CD14-positive monocyte (primary cell): Measurements from ENCODE around the gene SUFU. TPM values are rescaled to one million over a fixed set of nuclear protein-coding genes. Genes with fewer than 3 reads are reported as not detected.

Experiments
- DNase-seq, 3 donors: peaks; one replicate each; pipeline ENCODE4 v3.0.0-alpha.2; 2011 to 2022
- H2AFZ ChIP-seq: 2 replicates; pipeline ENCODE4 v1.6.0; 2012; ENCODE audit warnings: mild to moderate bottlenecking, low read depth, low read length, inconsistent platforms; ENCODE audit not compliant: insufficient read depth, poor library complexity, severe bottlenecking
- H3K27ac ChIP-seq, 2 donors: 1 replicate in 1 of 2; 2 replicates in 1 of 2; pipeline ENCODE4 v1.5.1; 2012 to 2013; ENCODE audit warnings: low read length in 2 of 2, control low read depth in 1 of 2, inconsistent platforms in 1 of 2, low read depth in 1 of 2, mild to moderate bottlenecking in 1 of 2
- H3K27me3 ChIP-seq, 2 donors: one replicate each; pipeline versions ENCODE4 v1.6.0 to v1.6.1; 2011 to 2013; ENCODE audit warnings: low read length in 2 of 2; ENCODE audit not compliant: control insufficient read depth in 2 of 2, insufficient read depth in 2 of 2
- H3K36me3 ChIP-seq, 2 donors: replicated peaks in 1 of 2; 1 replicate in 1 of 2; 2 replicates in 1 of 2; pipeline versions ENCODE4 v1.5.1 to v1.6.1; 2012 to 2013; ENCODE audit warnings: low read length in 2 of 2, control low read depth in 1 of 2, inconsistent platforms in 1 of 2, mild to moderate bottlenecking in 1 of 2; ENCODE audit not compliant: insufficient read depth in 2 of 2, control insufficient read depth in 1 of 2
- H3K4me1 ChIP-seq, 2 donors: 1 replicate in 1 of 2; 2 replicates in 1 of 2; pipeline versions ENCODE4 v1.5.1 to v1.6.1; 2012 to 2013; ENCODE audit warnings: low read length in 2 of 2, control low read depth in 1 of 2, inconsistent platforms in 1 of 2, mild to moderate bottlenecking in 1 of 2, moderate library complexity in 1 of 2; ENCODE audit not compliant: insufficient read depth in 2 of 2, control insufficient read depth in 1 of 2
- H3K4me2 ChIP-seq: replicated peaks from 2 replicates; pipeline ENCODE3; 2012; ENCODE audit warnings: low read length, moderate library complexity, mild to moderate bottlenecking; ENCODE audit not compliant: poor library complexity, severe bottlenecking; ENCODE audit errors: extremely low read depth
- H3K4me3 ChIP-seq, 3 experiments: fragments of 200-600 bp in 1 of 3; sonication (generic) in 1 of 3; replicated peaks in 1 of 3; 1 replicate in 2 of 3; 2 replicates in 1 of 3; pipeline ENCODE4 v1.5.1; 2011 to 2013; ENCODE audit warnings: low read length in 3 of 3, mild to moderate bottlenecking in 3 of 3, control low read depth in 2 of 3, low read depth in 2 of 3, inconsistent platforms in 1 of 3, moderate library complexity in 1 of 3
- H3K79me2 ChIP-seq: 2 replicates; pipeline ENCODE4 v1.6.0; 2012; ENCODE audit warnings: mild to moderate bottlenecking, control low read depth, inconsistent platforms, low read length, moderate library complexity; ENCODE audit not compliant: insufficient read depth
- H3K9ac ChIP-seq: 2 replicates; pipeline ENCODE4 v1.6.0; 2017; ENCODE audit warnings: low read length, mild to moderate bottlenecking; ENCODE audit not compliant: insufficient read depth, poor library complexity, severe bottlenecking
- H3K9me3 ChIP-seq, 2 donors: replicated peaks in 1 of 2; 1 replicate in 1 of 2; 2 replicates in 1 of 2; pipeline versions ENCODE4 v1.5.1 to v1.6.1; 2012 to 2013; ENCODE audit warnings: low read length in 2 of 2, control low read depth in 1 of 2; ENCODE audit not compliant: control insufficient read depth in 1 of 2, insufficient read depth in 1 of 2
- H4K20me1 ChIP-seq: 2 replicates; pipeline ENCODE4 v1.6.0; 2012; ENCODE audit warnings: mild to moderate bottlenecking, low read length, control low read depth, moderate library complexity; ENCODE audit not compliant: insufficient read depth
- H3K27ac Mint-ChIP-seq, 7 donors: one replicate each; pipeline ENCODE4 v1.8.0; 2020; ENCODE audit warnings: mild to moderate bottlenecking in 7 of 7, mixed read lengths in 7 of 7, moderate library complexity in 6 of 7, inconsistent platforms in 2 of 7
- H3K27me3 Mint-ChIP-seq, 3 donors: one replicate each; pipeline ENCODE4 v1.8.0; 2021 to 2022; ENCODE audit warnings: low read depth in 3 of 3, mild to moderate bottlenecking in 3 of 3, mixed read lengths in 3 of 3, moderate library complexity in 3 of 3, inconsistent platforms in 1 of 3
- H3K36me3 Mint-ChIP-seq, 2 donors: one replicate each; pipeline ENCODE4 v1.8.0; 2020; ENCODE audit warnings: mixed read lengths in 2 of 2, inconsistent platforms in 1 of 2, mild to moderate bottlenecking in 1 of 2
- H3K4me1 Mint-ChIP-seq: one replicate; pipeline ENCODE4 v1.8.0; 2020; ENCODE audit warnings: mild to moderate bottlenecking, mixed read lengths
- H3K4me3 Mint-ChIP-seq, 2 donors: one replicate each; pipeline ENCODE4 v1.8.0; 2020; ENCODE audit warnings: mild to moderate bottlenecking in 2 of 2, mixed read lengths in 2 of 2, moderate library complexity in 1 of 2
- H3K9me3 Mint-ChIP-seq, 7 donors: one replicate each; pipeline ENCODE4 v1.8.0; 2020 to 2022; ENCODE audit warnings: mixed read lengths in 7 of 7, mild to moderate bottlenecking in 6 of 7, moderate library complexity in 6 of 7, inconsistent platforms in 2 of 7
- CTCF ChIP-seq: fragments of 200-600 bp; IDR thresholded peaks from one replicate; pipeline ENCODE4 v1.8.0; 2022; ENCODE audit warnings: antibody characterized with exemption, mild to moderate bottlenecking
- WGBS: methylation state at CpG from one replicate; pipeline ENCODE4 v1.1.5; 2013; ENCODE audit warnings: missing lambda C conversion rate; ENCODE audit not compliant: insufficient coverage; 5-methylcytosine and 5-hydroxymethylcytosine counted together
- intact Hi-C, 2 donors: fragments of 100-400 bp; cut with micrococcal nuclease; formaldehyde crosslinking; loops; one replicate each; pipeline versions ENCODE4 v1.15.0 to v1.15.1; 2023
- polyA plus RNA-seq, 3 donors: library from polyadenylated mRNA; depleted of rRNA in 1 of 3; unstranded in 2 of 3; stranded (reverse) in 1 of 3; fragments of 300-500 nt in 2 of 3; fragments of >200 nt in 1 of 3; fragmentation: Illumina TruSeq in 2 of 3; gene quantifications; 1 replicate in 2 of 3; 2 replicates in 1 of 3; pipeline ENCODE4 v1.2.3, GENCODE V29; 2012 to 2021

SUFU gene
- polyA plus RNA-seq, 3 donors: 3.2 to 10.0 (median 5.7) TPM

GRCh38 chr10:102507521-102507920 lies 3.7 kb downstream of the SUFU start:
- Histone ChIP-seq H4K20me1 (peaks cover 71% of the 10 kb centered on the region), H2AFZ (no peak overlapping the region), H3K79me2 (peaks cover 75% of the 10 kb centered on the region), H3K4me3 (no peak overlapping the region), H3K4me1 (peaks cover 66 to 79% of the 10 kb centered on the region in 2 donors), H3K4me2 (no peak overlapping the region), H3K27ac (no peak overlapping the region), H3K9me3 (no peaks in the 10 kb centered on the region), H3K27me3 (no peaks in the 10 kb centered on the region), H3K9ac (no peak overlapping the region), H3K36me3 (peaks cover 4 to 43% of the 10 kb centered on the region in 2 donors)
- H3K36me3 Mint-ChIP-seq: peaks cover 30 to 41% of the 10 kb centered on the region in 2 donors
- 100% methylated on average over 1 of the region's 3 CpGs for WGBS
- no peak overlapping the region for H3K4me3 Mint-ChIP-seq
- no peak for TF ChIP-seq CTCF
- H3K9me3 Mint-ChIP-seq: no peaks in the 10 kb centered on the region
- intact Hi-C loops: loop anchor here (10.0 kb wide), 3 partner anchors 237 to 373 kb away; partner anchors contain the start of genes PPRC1 (in 2 of the 2), ELOVL3 (in 1 of the 2) and WBP1L (in 1 of the 2)
- H3K27ac Mint-ChIP-seq: peak overlapping the region in 2 of 7 donors; percentile 25 to 35
- H3K27me3 Mint-ChIP-seq: peaks cover 0 to 1% (median 0%) of the 10 kb centered on the region in 3 donors
- peaks cover 60% of the 10 kb centered on the region for H3K4me1 Mint-ChIP-seq
- DNase-seq: no peak

GRCh38 chr10:102508506-102508905 lies 4.7 kb downstream of the SUFU start:
- Histone ChIP-seq H3K9ac (no peak overlapping the region), H3K27me3 (no peaks in the 10 kb centered on the region), H3K4me1 (peaks cover 59 to 71% of the 10 kb centered on the region in 2 donors), H4K20me1 (peaks cover 76% of the 10 kb centered on the region), H3K4me2 (no peak overlapping the region), H3K9me3 (no peaks in the 10 kb centered on the region), H3K79me2 (peaks cover 85% of the 10 kb centered on the region), H3K36me3 (peaks cover 13 to 53% of the 10 kb centered on the region in 2 donors), H3K27ac (peak overlapping the region in 1 of 2 donors; percentile 79), H2AFZ (no peak overlapping the region), H3K4me3 (no peak overlapping the region)
- intact Hi-C loops: loop anchor here (10.0 kb wide), 3 partner anchors 236 to 374 kb away; partner anchors contain the start of genes PPRC1 (in 2 of the 2), ELOVL3 (in 1 of the 2) and WBP1L (in 1 of the 2)
- no peaks in the 10 kb centered on the region for H3K9me3 Mint-ChIP-seq
- TF ChIP-seq CTCF: no peak
- WGBS: no CpG with 5 or more reads among the region's 1 CpG
- H3K36me3 Mint-ChIP-seq: peaks cover 36 to 51% of the 10 kb centered on the region in 2 donors
- DNase-seq: no peak
- H3K4me1 Mint-ChIP-seq: peaks cover 60% of the 10 kb centered on the region
- H3K4me3 Mint-ChIP-seq: no peak overlapping the region
- H3K27ac Mint-ChIP-seq: peak overlapping the region; percentile 64 to 94 (median 85)
- H3K27me3 Mint-ChIP-seq: peaks cover 0 to 1% (median 0%) of the 10 kb centered on the region in 3 donors
